KOPT-K1 (cell line): ENCODE measurements around the gene MARK3.

Experiments
- H3K27ac ChIP-seq: fragments of 200-600 bp; sonication (generic); 2 replicates; pipeline ENCODE4 v1.5.1; 2016; ENCODE audit warnings: antibody characterized with exemption, mild to moderate bottlenecking, low read depth, low read length; ENCODE audit not compliant: poor library complexity, severe bottlenecking
- H3K36me3 ChIP-seq: fragments of 200-600 bp; sonication (generic); 2 replicates; pipeline ENCODE4 v1.5.1; 2017; ENCODE audit warnings: antibody characterized with exemption, mild to moderate bottlenecking, low read length, moderate library complexity; ENCODE audit not compliant: insufficient read depth
- H3K9me3 ChIP-seq: fragments of 200-600 bp; sonication (generic); 2 replicates; pipeline ENCODE4 v1.5.1; 2017; ENCODE audit warnings: antibody characterized with exemption, low read length, mild to moderate bottlenecking; ENCODE audit not compliant: insufficient read depth, poor library complexity, severe bottlenecking

MARK3 gene

GRCh38 chr14:103548463-103549351 is 163.5 kb downstream of the MARK3 start:
- no peaks in the 10 kb centered on the region for H3K9me3 ChIP-seq
- H3K36me3 ChIP-seq, result no peaks in the 10 kb centered on the region; the same call in 1 of the 2 replicates
- no peak overlapping the region for H3K27ac ChIP-seq

- Histone ChIP-seq H3K36me3 (peaks cover under 1% of the 10 kb centered on the region; the same call in 1 of the 2 replicates), H3K27ac (no peak overlapping the region), H3K9me3 (no peaks in the 10 kb centered on the region)
Measured at GRCh38 chr14:103549361-103550311, 164.4 kb downstream of the MARK3 start.

DNA sequence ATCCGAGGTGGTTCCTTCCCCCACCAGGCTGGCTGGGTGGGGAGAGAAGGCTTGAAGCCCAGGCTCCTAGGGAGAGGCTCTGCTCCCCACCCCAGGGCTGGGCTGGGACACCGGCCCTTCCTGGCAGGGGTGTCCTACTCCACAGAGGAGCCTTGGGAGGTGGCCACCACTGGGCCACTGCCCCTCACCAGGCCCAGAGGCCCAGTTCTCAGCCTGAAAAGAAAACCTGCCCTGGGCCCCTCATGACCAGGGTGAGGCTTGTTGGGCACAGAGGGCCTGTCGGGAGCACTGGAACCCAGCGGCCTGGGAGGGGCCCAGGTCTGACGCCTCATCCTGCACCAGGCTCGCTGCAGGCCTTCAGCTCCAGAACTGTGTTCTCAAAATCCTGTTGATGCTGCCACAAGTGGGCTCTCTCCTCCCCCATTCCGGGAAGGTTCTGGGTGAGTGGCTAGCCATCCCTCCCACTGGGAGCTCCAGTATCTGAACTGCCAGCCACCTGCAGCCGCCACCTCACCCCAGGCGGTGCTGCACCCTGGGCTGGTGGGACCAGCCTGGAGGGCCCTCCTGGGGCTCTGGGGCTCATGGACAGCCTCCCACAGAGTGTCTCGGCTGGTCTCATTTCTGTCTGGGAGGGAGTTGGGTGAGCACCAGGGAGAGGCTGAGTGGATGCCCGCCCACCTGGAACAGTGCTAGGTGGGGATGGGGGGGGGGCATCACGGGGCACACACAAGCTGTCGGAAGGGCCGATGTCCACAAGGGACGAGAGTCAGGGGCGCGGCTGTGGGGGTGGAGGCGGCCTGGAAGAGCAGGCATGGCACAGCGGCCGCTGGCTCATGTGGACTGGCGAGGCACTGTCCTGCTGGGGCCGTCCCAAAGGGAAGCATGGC is 165.5 kb downstream of the MARK3 start:
- Histone ChIP-seq H3K27ac (no peak overlapping the region), H3K9me3 (no peaks in the 10 kb centered on the region), H3K36me3 (peaks cover 5% of the 10 kb centered on the region; the same call in 1 of the 2 replicates)

DNA sequence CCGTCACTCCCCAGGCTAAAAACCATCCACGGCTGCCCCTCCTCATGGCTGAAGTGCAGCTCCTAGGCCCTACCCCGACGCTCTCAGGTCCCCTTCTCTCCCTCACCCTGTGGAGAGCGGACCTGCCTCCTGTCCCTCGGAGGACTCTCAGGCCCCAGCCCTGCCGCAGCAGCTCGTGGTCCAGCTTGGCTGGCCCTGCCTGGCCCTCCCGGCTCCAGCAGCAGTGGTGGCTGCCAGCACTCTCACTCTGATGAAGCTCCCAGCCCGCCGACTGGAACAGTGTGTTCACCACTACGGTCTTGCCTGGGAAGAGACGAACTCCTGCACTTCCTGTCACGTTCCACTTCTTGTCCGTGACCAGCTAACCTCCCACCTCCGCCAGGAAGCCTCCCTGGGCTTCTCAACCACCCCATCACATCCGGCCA is 166.1 kb downstream of the MARK3 start:
- Histone ChIP-seq H3K27ac (no peak overlapping the region), H3K9me3 (no peaks in the 10 kb centered on the region), H3K36me3 (peaks cover 5% of the 10 kb centered on the region)

DNA sequence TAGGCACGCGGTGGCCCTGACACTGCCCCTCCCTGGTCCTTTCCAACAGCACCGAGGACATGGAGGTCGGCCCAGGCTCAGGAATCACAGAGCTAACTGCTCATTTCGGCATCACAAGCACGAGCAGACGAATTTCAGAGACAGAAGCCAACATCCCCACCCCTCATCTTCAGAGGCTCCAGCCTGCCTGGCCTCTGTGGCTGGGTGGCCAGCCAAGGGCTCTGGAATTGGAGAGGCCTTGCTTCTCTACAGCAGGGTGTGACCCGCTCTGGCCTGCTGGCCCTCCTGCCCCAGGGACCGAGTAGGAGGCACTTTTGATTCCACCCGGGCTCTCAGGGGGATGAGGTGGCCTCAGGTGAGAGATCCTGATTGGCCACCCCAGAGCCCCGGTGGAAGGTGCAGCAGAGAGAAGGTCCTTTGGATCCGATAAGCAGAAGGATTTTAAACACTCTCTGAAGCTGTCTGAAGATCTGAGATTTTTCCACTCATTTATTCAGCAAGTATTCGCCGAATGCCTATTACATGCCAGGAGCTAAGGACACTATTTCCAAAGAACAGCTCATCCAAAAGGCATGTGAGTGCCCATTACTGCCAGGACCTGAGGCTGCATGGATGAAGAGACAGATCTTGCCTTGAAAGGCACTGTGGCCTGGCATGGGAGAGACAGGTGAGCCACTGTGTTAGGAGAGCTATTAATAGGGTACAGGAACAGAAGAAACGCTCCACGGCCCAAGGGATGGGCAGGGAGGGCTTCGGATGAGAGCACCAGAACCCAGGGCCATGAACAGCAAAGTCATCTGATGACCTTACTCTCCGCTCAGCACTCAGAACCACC is 167.0 kb downstream of the MARK3 start:
- H3K9me3 ChIP-seq, result no peaks in the 10 kb centered on the region
- no peak overlapping the region for H3K27ac ChIP-seq
- H3K36me3 ChIP-seq, result peaks cover 14% of the 10 kb centered on the region

- Histone ChIP-seq H3K36me3 (peaks cover 20% of the 10 kb centered on the region), H3K27ac (no peak overlapping the region), H3K9me3 (no peaks in the 10 kb centered on the region)
Measured at GRCh38 chr14:103552846-103553210, 167.6 kb downstream of the MARK3 start.
